Fibroblast of pulmonary artery (primary cell): Measurements from ENCODE around the gene IRS2.
A peak's percentile ranks its signal among the peaks of the same experiment; 100 is the strongest.

Source experiments
- DNase-seq: peaks from one replicate; pipeline ENCODE4 v3.0.0-alpha.2; 2010; ENCODE audit warnings: low read depth
- H3K4me3 ChIP-seq: replicated peaks from 2 replicates; pipeline ENCODE4 v1.5.1; 2011; ENCODE audit warnings: low read depth, mild to moderate bottlenecking, control low read depth, low read length, moderate library complexity
- TF ChIP-seq, protein P1 (sequence below): IDR thresholded peaks from 2 replicates; pipeline ENCODE4 v1.5.1; 2011; ENCODE audit warnings: mild to moderate bottlenecking, control low read depth, low read length, inconsistent platforms; ENCODE audit errors: missing control alignments

The IRS2 gene

DNA sequence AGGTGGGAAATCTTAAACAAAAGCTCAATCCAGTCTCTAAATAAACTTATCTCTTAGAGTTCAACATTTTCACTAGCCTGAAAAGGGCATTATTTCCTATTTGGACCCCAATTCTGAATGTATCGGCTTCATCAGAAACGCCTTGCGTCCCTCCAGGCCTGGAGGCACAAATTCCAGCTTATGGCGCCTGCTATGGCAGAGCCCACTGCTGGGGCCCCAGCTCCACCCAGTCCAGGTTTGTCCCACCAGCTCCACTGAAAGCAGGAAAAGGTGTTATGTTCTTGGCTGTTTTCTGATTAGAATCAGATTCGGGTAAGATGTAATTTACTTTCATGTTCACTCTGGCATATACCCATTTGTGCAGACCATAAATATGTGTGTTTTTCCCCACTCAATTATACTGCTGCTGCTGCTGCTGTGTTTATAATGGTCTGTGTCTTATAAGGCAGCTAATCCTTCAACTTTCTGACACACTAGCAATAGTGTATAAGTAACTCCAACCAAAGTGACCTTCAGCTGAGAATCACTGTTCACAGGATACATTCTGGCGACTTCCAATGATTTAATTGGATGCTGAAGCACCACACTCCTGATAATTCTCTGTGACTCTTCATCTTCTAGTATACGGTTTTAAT, 6.4 kb downstream of the IRS2 start:
- TF ChIP-seq, protein P1, sequence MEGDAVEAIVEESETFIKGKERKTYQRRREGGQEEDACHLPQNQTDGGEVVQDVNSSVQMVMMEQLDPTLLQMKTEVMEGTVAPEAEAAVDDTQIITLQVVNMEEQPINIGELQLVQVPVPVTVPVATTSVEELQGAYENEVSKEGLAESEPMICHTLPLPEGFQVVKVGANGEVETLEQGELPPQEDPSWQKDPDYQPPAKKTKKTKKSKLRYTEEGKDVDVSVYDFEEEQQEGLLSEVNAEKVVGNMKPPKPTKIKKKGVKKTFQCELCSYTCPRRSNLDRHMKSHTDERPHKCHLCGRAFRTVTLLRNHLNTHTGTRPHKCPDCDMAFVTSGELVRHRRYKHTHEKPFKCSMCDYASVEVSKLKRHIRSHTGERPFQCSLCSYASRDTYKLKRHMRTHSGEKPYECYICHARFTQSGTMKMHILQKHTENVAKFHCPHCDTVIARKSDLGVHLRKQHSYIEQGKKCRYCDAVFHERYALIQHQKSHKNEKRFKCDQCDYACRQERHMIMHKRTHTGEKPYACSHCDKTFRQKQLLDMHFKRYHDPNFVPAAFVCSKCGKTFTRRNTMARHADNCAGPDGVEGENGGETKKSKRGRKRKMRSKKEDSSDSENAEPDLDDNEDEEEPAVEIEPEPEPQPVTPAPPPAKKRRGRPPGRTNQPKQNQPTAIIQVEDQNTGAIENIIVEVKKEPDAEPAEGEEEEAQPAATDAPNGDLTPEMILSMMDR: no peak
- DNase-seq: no peak
- H3K4me3 ChIP-seq: peak overlapping the region; percentile 55

DNA sequence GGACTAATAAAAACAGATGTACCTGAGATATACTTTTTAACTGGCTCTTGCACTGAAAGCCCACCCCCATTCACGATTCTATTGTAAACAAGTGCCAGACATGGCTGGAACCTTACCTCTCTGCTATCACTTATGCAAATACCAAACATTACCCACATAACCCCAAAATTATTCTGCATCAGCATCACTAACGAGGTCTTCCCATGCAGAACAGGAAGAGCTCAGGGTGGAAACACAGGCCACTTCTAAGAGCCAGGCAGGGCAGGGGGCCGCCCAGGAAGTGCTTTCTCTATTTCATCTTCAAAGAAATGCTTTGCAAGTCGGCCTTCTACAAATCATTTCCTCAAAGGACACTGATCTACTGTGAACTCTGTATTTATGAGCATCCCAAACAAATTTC, 7.3 kb downstream of the IRS2 start:
- DNase-seq: no peak
- peak overlapping the region; percentile 55 for H3K4me3 ChIP-seq
- TF ChIP-seq, protein P1: no peak

DNA sequence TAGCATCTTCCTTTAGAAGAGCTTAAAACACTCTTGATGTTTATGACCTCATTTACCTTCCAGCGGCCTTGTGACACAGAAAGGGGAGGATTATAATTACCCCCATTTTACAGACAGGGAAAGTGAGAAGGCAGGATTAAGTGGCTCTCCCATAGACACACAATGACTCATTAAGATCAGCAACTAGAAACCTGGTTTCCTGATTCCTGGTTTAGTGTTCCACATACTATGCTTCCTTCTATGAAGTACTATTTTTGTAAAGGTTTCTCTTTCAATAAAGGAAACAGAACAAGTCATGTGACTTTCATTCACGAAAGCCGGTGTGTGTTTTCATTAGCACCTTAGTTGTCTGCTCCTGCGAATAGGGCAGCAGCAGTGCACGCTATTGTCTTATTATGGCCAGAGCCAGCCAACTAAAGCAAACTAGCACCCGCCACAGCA, 8.3 kb downstream of the IRS2 start:
- no peak for DNase-seq
- TF ChIP-seq, protein P1: no peak
- H3K4me3 ChIP-seq: no peak overlapping the region

DNA sequence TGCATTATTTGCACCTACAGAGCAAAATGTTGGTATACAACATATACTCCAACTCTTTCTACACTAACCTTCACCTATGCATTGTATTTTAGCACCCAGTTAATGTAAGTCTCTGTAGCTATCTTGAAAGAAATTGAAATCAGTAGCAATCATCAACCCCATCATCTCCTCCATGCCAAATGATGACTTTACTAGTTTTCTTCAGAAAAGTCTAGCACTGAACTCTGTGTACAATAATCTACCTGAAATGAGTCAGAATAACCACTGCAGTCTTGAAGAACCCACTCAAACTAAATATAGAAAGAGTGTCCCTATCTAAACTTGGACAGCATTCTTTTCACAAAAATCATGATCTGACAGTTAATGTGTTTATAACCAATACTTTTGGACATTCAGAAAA, 9.8 kb downstream of the IRS2 start:
- no peak for DNase-seq
- H3K4me3 ChIP-seq: no peak overlapping the region
- TF ChIP-seq, protein P1: no peak

DNA sequence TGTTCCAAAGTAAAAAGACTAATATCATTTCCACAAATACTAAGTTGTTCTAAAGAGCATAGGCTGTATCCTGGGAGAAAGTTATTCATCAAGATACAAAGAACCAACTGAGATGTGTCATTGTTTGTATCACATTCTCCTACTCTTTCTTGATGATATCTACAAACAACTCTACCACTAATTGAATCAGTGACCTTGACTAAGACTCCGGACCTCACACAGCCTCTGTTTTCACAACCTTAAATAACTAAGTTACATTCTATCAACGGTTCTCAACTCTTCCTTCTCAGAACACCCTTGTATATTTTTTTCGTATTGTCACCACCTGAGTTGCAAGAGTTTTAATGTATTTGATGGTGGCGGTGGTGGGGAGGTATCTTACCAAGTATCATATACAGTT, 12.6 kb downstream of the IRS2 start:
- TF ChIP-seq, protein P1: no peak

DNA sequence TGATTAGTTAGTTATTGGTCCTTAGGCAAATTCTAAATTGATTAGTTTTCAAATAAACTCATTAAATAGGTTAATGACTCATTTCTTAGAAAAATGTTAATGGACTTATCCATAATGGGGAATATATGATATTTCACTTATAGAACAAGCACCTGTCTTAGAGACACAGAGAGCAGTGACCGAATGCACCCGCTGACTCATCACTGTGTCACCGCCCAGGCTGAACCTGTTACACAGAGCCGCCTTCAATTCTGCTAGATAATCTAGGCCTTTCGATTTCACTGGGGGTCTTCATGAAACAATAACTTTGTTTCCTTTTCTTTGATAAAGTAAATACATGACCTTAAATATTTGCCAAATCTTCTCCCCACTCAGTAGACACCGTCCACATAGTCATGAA, 13.1 kb downstream of the IRS2 start:
- no peak for DNase-seq
- TF ChIP-seq, protein P1: no peak

More for the DNA sequence above, 12.6 kb downstream of the IRS2 start:
- no peak overlapping the region for H3K4me3 ChIP-seq
- DNase-seq: no peak

DNA sequence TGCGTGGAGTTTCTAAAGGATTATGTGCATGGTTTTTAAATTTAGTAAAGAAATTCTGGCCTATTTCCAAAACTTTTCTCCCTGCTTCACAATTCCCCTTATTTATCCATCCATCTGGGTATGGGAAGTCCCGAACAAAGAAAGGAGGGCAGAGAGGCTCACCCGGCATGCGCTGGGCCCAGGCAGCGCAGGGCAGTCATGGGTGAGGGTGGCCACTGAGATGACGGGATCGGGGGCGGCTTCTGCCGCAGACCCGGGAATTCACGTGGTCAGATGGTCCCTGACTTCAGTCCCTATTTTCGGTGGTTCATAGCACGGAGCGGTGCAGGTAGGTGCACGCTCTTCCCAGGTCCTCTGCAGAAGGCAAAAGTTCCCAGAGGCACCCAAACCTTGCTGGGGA, 14.5 kb downstream of the IRS2 start:
- TF ChIP-seq, protein P1: no peak
- H3K4me3 ChIP-seq: no peak overlapping the region

More for the DNA sequence above, 13.1 kb downstream of the IRS2 start:
- H3K4me3 ChIP-seq: no peak overlapping the region

More for the DNA sequence above, 14.5 kb downstream of the IRS2 start:
- DNase-seq: no peak
